HepG2 (cell line): Measurements from ENCODE around the gene ZNF189. TPM values are rescaled to one million over a fixed set of nuclear protein-coding genes. Genes with fewer than 3 reads are reported as not detected.

Experiments
- ATAD3A ChIP-seq: sonication (generic); formaldehyde crosslinking; IDR thresholded peaks from 2 replicates; pipeline ENCODE4 v1.4.0; 2020; ENCODE audit warnings: missing genetic modification reagents
- CBFB ChIP-seq: sonication (generic); formaldehyde crosslinking; IDR thresholded peaks from 2 replicates; pipeline ENCODE4 v1.4.0; 2020; ENCODE audit warnings: missing genetic modification reagents
- CREBL2 ChIP-seq: sonication (generic); formaldehyde crosslinking; IDR thresholded peaks from 2 replicates; pipeline ENCODE4 v1.8.1; 2023; ENCODE audit warnings: missing genetic modification reagents, mild to moderate bottlenecking, borderline replicate concordance
- KLF12 ChIP-seq: sonication (generic); formaldehyde crosslinking; IDR thresholded peaks from 2 replicates; pipeline ENCODE4 v1.4.0; 2020; ENCODE audit warnings: missing genetic modification reagents, borderline replicate concordance
- KLF15 ChIP-seq: sonication (generic); formaldehyde crosslinking; IDR thresholded peaks from 2 replicates; pipeline ENCODE4 v1.8.1; 2023; ENCODE audit warnings: borderline replicate concordance, mild to moderate bottlenecking, inconsistent platforms, missing genetic modification reagents, mixed read lengths
- NFIB ChIP-seq: sonication (generic); formaldehyde crosslinking; IDR thresholded peaks from 2 replicates; pipeline ENCODE4 v1.9.0; 2021; ENCODE audit warnings: missing genetic modification reagents, mild to moderate bottlenecking, borderline replicate concordance
- PHF21A ChIP-seq: sonication (generic); formaldehyde crosslinking; IDR thresholded peaks from 2 replicates; pipeline ENCODE4 v1.5.0; 2020; ENCODE audit warnings: mild to moderate bottlenecking, missing genetic modification reagents
- PRDM4 ChIP-seq: sonication (generic); formaldehyde crosslinking; IDR thresholded peaks from 2 replicates; pipeline ENCODE4 v1.9.0; 2021; ENCODE audit warnings: missing genetic modification reagents, borderline replicate concordance
- RBFOX2 ChIP-seq: fragments of 200-400 bp; formaldehyde crosslinking; IDR thresholded peaks from 2 replicates; pipeline ENCODE4 v1.6.1; 2017; ENCODE audit warnings: low read depth, mild to moderate bottlenecking, low read length
- RBM39 ChIP-seq: fragments of 200-400 bp; formaldehyde crosslinking; IDR thresholded peaks from one replicate; pipeline ENCODE4 v1.6.1; 2018; ENCODE audit warnings: antibody characterized with exemption, mild to moderate bottlenecking, low read depth, low read length; ENCODE audit not compliant: poor library complexity, severe bottlenecking
- RNF219 ChIP-seq: sonication (generic); formaldehyde crosslinking; IDR thresholded peaks from 2 replicates; pipeline ENCODE4 v1.5.0; 2020; ENCODE audit warnings: mild to moderate bottlenecking, missing genetic modification reagents
- SALL1 ChIP-seq: sonication (generic); formaldehyde crosslinking; IDR thresholded peaks from 2 replicates; pipeline ENCODE4 v1.8.0; 2022; ENCODE audit warnings: mild to moderate bottlenecking, missing genetic modification reagents
- SMC3 ChIP-seq: IDR thresholded peaks from 2 replicates; pipeline ENCODE4 v1.6.1; 2011; ENCODE audit warnings: low read length, improper control_type of control experiment
- ZBTB33 ChIP-seq: sonication (generic); formaldehyde crosslinking; IDR thresholded peaks from 2 replicates; pipeline ENCODE4 v1.4.0; 2020; ENCODE audit warnings: missing genetic modification reagents
- ZNF143 ChIP-seq: sonication (generic); formaldehyde crosslinking; IDR thresholded peaks from 2 replicates; pipeline ENCODE4 v1.4.0; 2020; ENCODE audit warnings: missing genetic modification reagents
- ZNF160 ChIP-seq: sonication (generic); formaldehyde crosslinking; IDR thresholded peaks from 2 replicates; pipeline ENCODE4 v1.8.0; 2022; ENCODE audit warnings: mild to moderate bottlenecking, inconsistent platforms, missing genetic modification reagents
- ZNF350 ChIP-seq: sonication (generic); formaldehyde crosslinking; IDR thresholded peaks from 2 replicates; pipeline ENCODE4 v1.4.0; 2020; ENCODE audit warnings: mild to moderate bottlenecking, low read depth, missing genetic modification reagents, borderline replicate concordance
- ZNF512 ChIP-seq: sonication (generic); formaldehyde crosslinking; IDR thresholded peaks from 2 replicates; pipeline ENCODE4 v1.4.0; 2020; ENCODE audit warnings: mild to moderate bottlenecking, missing genetic modification reagents
- ZNF552 ChIP-seq: sonication (generic); formaldehyde crosslinking; IDR thresholded peaks from 2 replicates; pipeline ENCODE4 v1.9.0; 2022; ENCODE audit warnings: missing genetic modification reagents, mild to moderate bottlenecking, borderline replicate concordance
- ZNF580 ChIP-seq: IDR thresholded peaks from 2 replicates; pipeline ENCODE4 v1.6.1; 2016; ENCODE audit warnings: low read depth, borderline replicate concordance
- ZNF775 ChIP-seq: sonication (generic); formaldehyde crosslinking; IDR thresholded peaks from 2 replicates; pipeline ENCODE4 v1.4.0; 2020; ENCODE audit warnings: missing genetic modification reagents, mild to moderate bottlenecking, moderate library complexity, borderline replicate concordance
- ZNF788 ChIP-seq: sonication (generic); formaldehyde crosslinking; IDR thresholded peaks from 2 replicates; pipeline ENCODE4 v1.5.0; 2020; ENCODE audit warnings: mild to moderate bottlenecking, missing genetic modification reagents, borderline replicate concordance
- polyA plus RNA-seq, 8 experiments: library from polyadenylated mRNA; depleted of rRNA in 3 of 8; stranded (reverse) in 7 of 8; unstranded in 1 of 8; fragments of >200 nt; fragmentation: Illumina TruSeq in 4 of 8; extraction: Trizol in 4 of 8; gene quantifications; 2 replicates each; pipeline versions ENCODE4 v1.2.1 to v1.2.3, GENCODE V29; 2011 to 2016; ENCODE audit warnings: low read depth in 4 of 8, missing spikeins in 1 of 8, mixed read lengths in 1 of 8; ENCODE audit not compliant: insufficient read depth in 1 of 8
- total RNA-seq, 5 experiments: library from RNA; depleted of rRNA; stranded (reverse); fragments of >200 nt; fragmentation: Illumina TruSeq; extraction: Trizol; gene quantifications; 2 replicates each; pipeline ENCODE4 v1.2.3, GENCODE V29; 2016; ENCODE audit warnings: low read depth in 1 of 5

Gene ZNF189
- total and polyA plus RNA-seq, 2 of the 13 experiments (the other 11 are each of a cell fraction or from before 2014, with no cell fraction given) = 8.4 to 50.0 TPM

- TF ChIP-seq SALL1 (CRISPR knock-in tag) (peak; percentile 30; the same call in 1 of the 2 replicates), RBFOX2 (no peak), RBM39 (no peak), CBFB (CRISPR knock-in tag) (no peak), ZBTB33 (CRISPR knock-in tag) (no peak), ZNF160 (CRISPR knock-in tag) (no peak), KLF12 (CRISPR knock-in tag) (no peak), PRDM4 (CRISPR knock-in tag) (no peak), RNF219 (CRISPR knock-in tag) (no peak), ZNF552 (no peak), ZNF775 (CRISPR knock-in tag) (no peak), PHF21A (CRISPR knock-in tag) (no peak), ZNF788 (no peak), ZNF143 (CRISPR knock-in tag) (no peak), SMC3 (peak; percentile 94), KLF15 (CRISPR knock-in tag) (no peak), ATAD3A (no peak), CREBL2 (CRISPR knock-in tag) (no peak), ZNF512 (CRISPR knock-in tag) (no peak), NFIB (no peak), ZNF580 (CRISPR knock-in tag) (peak; percentile 56; the same call in 1 of the 2 replicates), ZNF350 (CRISPR knock-in tag) (no peak)
Observed at GRCh38 chr9:101457003-101457402, 58.4 kb downstream of the ZNF189 start (continued).
